Panc1 (cell line): ENCODE results near the gene ST3GAL5. TPM values are rescaled to one million over a fixed set of nuclear protein-coding genes. Genes with fewer than 3 reads are reported as not detected.

Experiments
- ATAC-seq: fragments of 200-7000 bp; cut with Tn5 transposase; 2 replicates; pipeline ENCODE4 v1.9.1; 2020; ENCODE audit warnings: mild to moderate bottlenecking, moderate library complexity
- BruUV-seq: library from RNA; stranded (reverse); fragments of 400-500 nt; replicated peaks from 2 replicates; lab custom pipeline; 2021; lab: Mats Ljungman, UMichigan
- CTCF ChIA-PET: fragments of 300-600 bp; sonication (Branson Sonifier 250); formaldehyde crosslinking; loops from one replicate; lab custom pipeline; 2022; ENCODE audit warnings: antibody characterized with exemption; lab: Charles Lee
- POLR2A ChIA-PET: fragments of 300-600 bp; sonication (Branson Sonifier 250); formaldehyde crosslinking; loops from one replicate; lab custom pipeline; 2022; ENCODE audit warnings: antibody characterized with exemption; lab: Charles Lee
- DNase-seq: peaks from one replicate; pipeline ENCODE4 v3.0.0-alpha.2; 2010; ENCODE audit warnings: low read depth, low spot score
- H3K27ac ChIP-seq: 2 replicates; pipeline ENCODE4 v1.5.1; 2011; ENCODE audit warnings: mild to moderate bottlenecking, low read length, inconsistent platforms
- H3K27me3 ChIP-seq: fragments of 200-500 bp; sonication (Bioruptor generic); 2 replicates; pipeline ENCODE4 v1.6.0; 2014; ENCODE audit warnings: low read length, inconsistent platforms; ENCODE audit not compliant: control insufficient read depth, insufficient read depth
- H3K36me3 ChIP-seq: fragments of 200-500 bp; sonication (Bioruptor generic); 2 replicates; pipeline ENCODE4 v1.5.1; 2014; ENCODE audit warnings: inconsistent platforms, mild to moderate bottlenecking, low read length, moderate library complexity; ENCODE audit not compliant: control insufficient read depth, insufficient read depth
- H3K4me1 ChIP-seq: 2 replicates; pipeline ENCODE4 v1.5.1; 2011; ENCODE audit warnings: inconsistent platforms, mild to moderate bottlenecking, low read length, moderate library complexity; ENCODE audit not compliant: control insufficient read depth, insufficient read depth
- H3K4me3 ChIP-seq, 2 experiments: 2 replicates each; pipeline ENCODE4 v1.5.1; 2011 to 2012; ENCODE audit warnings: low read depth in 2 of 2, low read length in 2 of 2, mild to moderate bottlenecking in 2 of 2, inconsistent platforms in 1 of 2, moderate library complexity in 1 of 2
- H3K9me3 ChIP-seq: fragments of 200-500 bp; sonication (Bioruptor generic); 2 replicates; pipeline ENCODE4 v1.5.1; 2014; ENCODE audit warnings: low read depth, mild to moderate bottlenecking, inconsistent platforms, low read length, moderate library complexity; ENCODE audit not compliant: control insufficient read depth, insufficient read depth
- POLR2AphosphoS5 ChIP-seq: IDR thresholded peaks from 2 replicates; pipeline ENCODE4 v1.6.1; 2012; ENCODE audit warnings: mild to moderate bottlenecking, low read depth, low read length, moderate library complexity
- SIN3A ChIP-seq: IDR thresholded peaks from 2 replicates; pipeline ENCODE4 v1.6.1; 2012; ENCODE audit warnings: low read depth, mild to moderate bottlenecking, low read length, moderate library complexity, borderline replicate concordance; ENCODE audit not compliant: insufficient read depth
- TCF7L2 ChIP-seq: IDR thresholded peaks from 2 replicates; pipeline ENCODE4 v1.6.1; 2011; ENCODE audit warnings: mild to moderate bottlenecking, low read depth, low read length, inconsistent platforms
- in situ Hi-C: cut with HindIII; loops from 2 replicates; pipeline ENCODE4 v1.10.0; 2016; ENCODE audit warnings: low sequenced_read_pairs, low pct_unique_long_range_greater_than_20kb
- intact Hi-C: fragments of 100-400 bp; cut with micrococcal nuclease; formaldehyde crosslinking; loops from one replicate; pipeline ENCODE4 v1.10.0; 2022; ENCODE audit not compliant: unreplicated experiment
- total RNA-seq: library from RNA; stranded (reverse); gene quantifications from one replicate; pipeline ENCODE4 v1.2.1, GENCODE V29; 2021; ENCODE audit not compliant: unreplicated experiment
- TF ChIP-seq, protein P1 (sequence below), 2 experiments: IDR thresholded peaks; 2 replicates each; pipeline ENCODE4 v1.6.1; 2011 to 2012; ENCODE audit warnings: low read depth in 2 of 2, control low read depth in 1 of 2, low read length in 1 of 2, mild to moderate bottlenecking in 1 of 2, moderate library complexity in 1 of 2; ENCODE audit not compliant: insufficient read depth in 1 of 2
- TF ChIP-seq, protein P2 (sequence below): fragments of 450-650 bp; IDR thresholded peaks from 2 replicates; pipeline ENCODE4 v1.5.1; 2017; ENCODE audit warnings: mild to moderate bottlenecking

The ST3GAL5 gene
- total RNA-seq, 1 experiment from 2014 or later = 5.0 TPM

DNA sequence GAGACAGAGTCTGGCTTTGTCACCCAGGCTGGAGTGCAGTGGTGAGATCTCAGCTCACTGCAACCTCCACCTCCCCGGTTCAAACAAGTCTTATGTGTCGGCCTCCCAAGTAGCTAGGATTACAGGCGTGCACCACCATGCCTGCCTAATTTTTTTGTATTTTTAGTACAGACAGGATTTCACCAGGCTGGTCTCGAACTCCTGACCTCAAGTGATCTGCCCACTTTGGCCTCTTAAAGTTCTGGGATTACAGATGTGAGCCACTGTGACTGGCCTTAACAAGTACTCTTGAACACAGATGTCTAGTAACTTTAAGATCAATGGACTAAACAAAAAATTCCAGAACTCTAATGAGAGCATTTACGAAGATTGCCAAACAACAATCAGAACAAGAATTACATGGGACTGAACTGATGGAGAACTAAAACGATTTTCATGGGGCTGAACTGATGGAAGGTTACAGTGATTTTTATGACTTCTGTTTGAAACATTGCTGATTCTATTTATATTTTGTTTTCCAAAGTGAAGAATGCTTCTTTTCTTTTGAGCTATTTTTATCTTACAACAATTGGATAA is 46.5 kb upstream of the ST3GAL5 start:
- peak overlapping the region; percentile 25; the same call in 1 of the 2 replicates for H3K27ac ChIP-seq
- ATAC-seq (no peak), DNase-seq (no peak)
- TF ChIP-seq SIN3A (no peak), TCF7L2 (no peak), POLR2AphosphoS5 (no peak)
- TF ChIP-seq, protein P1, sequence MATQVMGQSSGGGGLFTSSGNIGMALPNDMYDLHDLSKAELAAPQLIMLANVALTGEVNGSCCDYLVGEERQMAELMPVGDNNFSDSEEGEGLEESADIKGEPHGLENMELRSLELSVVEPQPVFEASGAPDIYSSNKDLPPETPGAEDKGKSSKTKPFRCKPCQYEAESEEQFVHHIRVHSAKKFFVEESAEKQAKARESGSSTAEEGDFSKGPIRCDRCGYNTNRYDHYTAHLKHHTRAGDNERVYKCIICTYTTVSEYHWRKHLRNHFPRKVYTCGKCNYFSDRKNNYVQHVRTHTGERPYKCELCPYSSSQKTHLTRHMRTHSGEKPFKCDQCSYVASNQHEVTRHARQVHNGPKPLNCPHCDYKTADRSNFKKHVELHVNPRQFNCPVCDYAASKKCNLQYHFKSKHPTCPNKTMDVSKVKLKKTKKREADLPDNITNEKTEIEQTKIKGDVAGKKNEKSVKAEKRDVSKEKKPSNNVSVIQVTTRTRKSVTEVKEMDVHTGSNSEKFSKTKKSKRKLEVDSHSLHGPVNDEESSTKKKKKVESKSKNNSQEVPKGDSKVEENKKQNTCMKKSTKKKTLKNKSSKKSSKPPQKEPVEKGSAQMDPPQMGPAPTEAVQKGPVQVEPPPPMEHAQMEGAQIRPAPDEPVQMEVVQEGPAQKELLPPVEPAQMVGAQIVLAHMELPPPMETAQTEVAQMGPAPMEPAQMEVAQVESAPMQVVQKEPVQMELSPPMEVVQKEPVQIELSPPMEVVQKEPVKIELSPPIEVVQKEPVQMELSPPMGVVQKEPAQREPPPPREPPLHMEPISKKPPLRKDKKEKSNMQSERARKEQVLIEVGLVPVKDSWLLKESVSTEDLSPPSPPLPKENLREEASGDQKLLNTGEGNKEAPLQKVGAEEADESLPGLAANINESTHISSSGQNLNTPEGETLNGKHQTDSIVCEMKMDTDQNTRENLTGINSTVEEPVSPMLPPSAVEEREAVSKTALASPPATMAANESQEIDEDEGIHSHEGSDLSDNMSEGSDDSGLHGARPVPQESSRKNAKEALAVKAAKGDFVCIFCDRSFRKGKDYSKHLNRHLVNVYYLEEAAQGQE (IDR thresholded peaks at IDR 0.05; ENCODE audit: insufficient read depth in 1 of 2, low read depth in 2 of 2, low read length in 1 of 2) = no peak
- TF ChIP-seq, protein P2, sequence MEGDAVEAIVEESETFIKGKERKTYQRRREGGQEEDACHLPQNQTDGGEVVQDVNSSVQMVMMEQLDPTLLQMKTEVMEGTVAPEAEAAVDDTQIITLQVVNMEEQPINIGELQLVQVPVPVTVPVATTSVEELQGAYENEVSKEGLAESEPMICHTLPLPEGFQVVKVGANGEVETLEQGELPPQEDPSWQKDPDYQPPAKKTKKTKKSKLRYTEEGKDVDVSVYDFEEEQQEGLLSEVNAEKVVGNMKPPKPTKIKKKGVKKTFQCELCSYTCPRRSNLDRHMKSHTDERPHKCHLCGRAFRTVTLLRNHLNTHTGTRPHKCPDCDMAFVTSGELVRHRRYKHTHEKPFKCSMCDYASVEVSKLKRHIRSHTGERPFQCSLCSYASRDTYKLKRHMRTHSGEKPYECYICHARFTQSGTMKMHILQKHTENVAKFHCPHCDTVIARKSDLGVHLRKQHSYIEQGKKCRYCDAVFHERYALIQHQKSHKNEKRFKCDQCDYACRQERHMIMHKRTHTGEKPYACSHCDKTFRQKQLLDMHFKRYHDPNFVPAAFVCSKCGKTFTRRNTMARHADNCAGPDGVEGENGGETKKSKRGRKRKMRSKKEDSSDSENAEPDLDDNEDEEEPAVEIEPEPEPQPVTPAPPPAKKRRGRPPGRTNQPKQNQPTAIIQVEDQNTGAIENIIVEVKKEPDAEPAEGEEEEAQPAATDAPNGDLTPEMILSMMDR = no peak
- H3K9me3 ChIP-seq = no peaks in the 10 kb centered on the region
- intact Hi-C loops = no loop called here
- no peaks in the 10 kb centered on the region for H3K27me3 ChIP-seq
- in situ Hi-C loops = no loop called here
- no peaks in the 10 kb centered on the region for H3K36me3 ChIP-seq
- ChIA-PET CTCF (no interaction called here), POLR2A (no interaction called here)
- peaks cover 12% of the 10 kb centered on the region for H3K4me1 ChIP-seq
- BruUV-seq = no TSS peak
- no peak overlapping the region for H3K4me3 ChIP-seq

DNA sequence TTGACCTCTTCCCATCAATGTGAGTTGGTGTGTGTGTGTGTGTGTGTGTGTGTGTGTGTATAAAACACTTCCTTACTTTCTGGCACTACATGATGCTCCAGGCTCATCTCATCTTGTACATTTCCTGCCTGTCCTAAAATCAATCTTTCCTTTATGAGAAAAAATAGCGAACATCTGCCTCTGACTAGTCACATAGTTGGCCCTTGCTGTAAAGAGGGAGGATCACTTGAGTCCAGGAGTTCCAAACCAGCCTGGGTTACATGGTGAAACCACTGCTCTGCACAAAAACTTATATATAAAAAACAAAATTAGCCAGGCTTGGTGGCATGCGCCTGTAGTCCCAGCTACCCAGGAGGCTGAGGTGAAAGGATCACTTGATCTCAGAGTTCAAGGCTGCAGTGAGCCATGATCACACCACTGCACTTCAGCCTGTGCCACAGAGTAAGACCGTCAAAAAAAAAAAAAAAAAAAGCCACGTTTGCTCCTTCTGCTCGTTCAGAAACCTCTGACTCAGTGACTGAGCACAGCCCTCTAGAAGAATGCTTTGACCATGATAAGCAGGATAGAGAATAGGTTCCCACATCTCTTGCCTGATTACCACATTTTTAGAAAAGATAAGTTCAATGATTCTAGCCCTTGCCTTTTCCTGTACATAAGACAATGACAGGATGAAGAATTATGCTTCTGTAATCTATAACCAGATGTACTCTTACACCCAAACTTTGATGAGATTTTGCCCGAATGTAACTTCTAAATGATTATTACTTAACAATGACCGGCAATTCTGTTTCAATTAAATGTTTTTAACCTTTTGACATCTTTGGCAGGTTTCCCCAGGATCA is 45.2 kb upstream of the ST3GAL5 start:
- no peak for DNase-seq

More for the DNA sequence above, 45.2 kb upstream of the ST3GAL5 start:
- H3K9me3 ChIP-seq = no peaks in the 10 kb centered on the region
- TF ChIP-seq TCF7L2 (no peak), SIN3A (no peak), POLR2AphosphoS5 (no peak)
- TF ChIP-seq, protein P1 (IDR thresholded peaks at IDR 0.05; ENCODE audit: insufficient read depth in 1 of 2, low read depth in 2 of 2, low read length in 1 of 2) = no peak
- TF ChIP-seq, protein P2 = no peak
- POLR2A ChIA-PET = no interaction called here
- no peak for ATAC-seq
- no peak overlapping the region for H3K4me3 ChIP-seq
- CTCF ChIA-PET = no interaction called here
- H3K27ac ChIP-seq = no peak overlapping the region
- H3K27me3 ChIP-seq = no peaks in the 10 kb centered on the region
- BruUV-seq = no TSS peak
- H3K36me3 ChIP-seq = no peaks in the 10 kb centered on the region
- intact Hi-C loops (no loop called here), in situ Hi-C loops (no loop called here)
- H3K4me1 ChIP-seq = peaks cover 12% of the 10 kb centered on the region
